ENCODE data around the gene HMGN1.

HMGN1 gene

DNA sequence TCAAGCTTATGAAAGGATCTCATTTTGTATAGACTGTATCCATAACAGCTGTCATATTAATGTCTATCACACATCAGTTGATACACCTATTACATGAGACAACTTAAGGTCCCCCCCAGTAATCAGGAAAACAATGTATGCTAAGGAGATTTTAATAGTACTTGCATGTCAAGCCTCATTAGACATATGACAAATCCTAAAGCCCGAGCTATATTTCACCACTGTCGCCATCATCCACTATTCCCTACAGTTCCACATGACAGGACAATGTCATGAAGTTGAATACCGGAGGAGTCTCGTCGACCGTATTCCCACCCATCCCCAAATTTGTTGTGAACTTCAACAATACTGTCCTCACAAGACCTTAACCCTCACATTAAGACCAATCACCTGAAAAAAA is 3.4 kb downstream of the HMGN1 start:
- H3K4me3 ChIP-seq (ENCODE audit: low read depth, low read length) = peak overlapping the region; percentile 98
- TF ChIP-seq MAX (IDR thresholded peaks at IDR 0.05; ENCODE audit: low read depth, low read length) = no peak
- no peak for TF ChIP-seq MYC (IDR thresholded peaks at IDR 0.05; ENCODE audit: low read depth, low read length)
- no peak for TF ChIP-seq POLR2A (IDR thresholded peaks at IDR 0.05; ENCODE audit: extremely low read depth, insufficient read length)
- no peak for TF ChIP-seq CTCF (IDR thresholded peaks at IDR 0.05; ENCODE audit: low read depth, low read length)
- DNase-seq (ENCODE audit: low read depth) = no peak

DNA sequence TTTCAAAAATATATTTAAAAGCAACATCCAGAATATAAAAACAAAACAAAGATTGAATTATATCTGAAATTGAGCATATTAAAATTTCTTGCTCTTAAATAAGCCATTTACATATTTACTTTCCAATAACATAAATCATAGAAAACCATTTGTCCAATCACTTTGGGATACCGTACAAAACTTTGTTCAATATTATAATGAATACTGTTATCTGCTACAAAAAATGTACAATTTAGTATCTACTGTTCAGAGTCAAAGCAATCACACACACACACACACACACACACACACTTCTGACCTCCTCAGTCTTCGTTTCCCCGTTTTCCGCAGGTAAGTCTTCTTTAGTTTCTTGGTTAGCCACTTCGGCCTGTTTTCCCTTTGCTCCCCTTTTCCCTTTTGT is 4.0 kb downstream of the HMGN1 start:
- H3K4me3 ChIP-seq (ENCODE audit: low read depth, low read length) = peak overlapping the region; percentile 98
- DNase-seq (ENCODE audit: low read depth) = no peak
- TF ChIP-seq MAX (IDR thresholded peaks at IDR 0.05; ENCODE audit: low read depth, low read length) = no peak
- no peak for TF ChIP-seq POLR2A (IDR thresholded peaks at IDR 0.05; ENCODE audit: extremely low read depth, insufficient read length)
- no peak for TF ChIP-seq MYC (IDR thresholded peaks at IDR 0.05; ENCODE audit: low read depth, low read length)
- TF ChIP-seq CTCF (IDR thresholded peaks at IDR 0.05; ENCODE audit: low read depth, low read length) = no peak

- no peak for TF ChIP-seq POLR2A (IDR thresholded peaks at IDR 0.05; ENCODE audit: extremely low read depth, insufficient read length)
- no peak for TF ChIP-seq MYC (IDR thresholded peaks at IDR 0.05; ENCODE audit: low read depth, low read length)
- TF ChIP-seq MAX (IDR thresholded peaks at IDR 0.05; ENCODE audit: low read depth, low read length) = no peak
- no peak for TF ChIP-seq CTCF (IDR thresholded peaks at IDR 0.05; ENCODE audit: low read depth, low read length)
- no peak overlapping the region for H3K4me3 ChIP-seq (ENCODE audit: low read depth, low read length)
- no peak for DNase-seq (ENCODE audit: low read depth)
Observed at GRCh38 chr21:39341249-39341923, 7.5 kb downstream of the HMGN1 start.

- no peak for TF ChIP-seq POLR2A (IDR thresholded peaks at IDR 0.05; ENCODE audit: extremely low read depth, insufficient read length)
- TF ChIP-seq MYC (IDR thresholded peaks at IDR 0.05; ENCODE audit: low read depth, low read length) = no peak
- TF ChIP-seq MAX (IDR thresholded peaks at IDR 0.05; ENCODE audit: low read depth, low read length) = no peak
- TF ChIP-seq CTCF (IDR thresholded peaks at IDR 0.05; ENCODE audit: low read depth, low read length) = no peak
- DNase-seq (ENCODE audit: low read depth) = no peak
- H3K4me3 ChIP-seq (ENCODE audit: low read depth, low read length) = no peak overlapping the region
Observed at GRCh38 chr21:39340687-39341086, 8.2 kb downstream of the HMGN1 start.

GRCh38 chr21:39339231-39339630 is 9.7 kb downstream of the HMGN1 start:
- no peak overlapping the region for H3K4me3 ChIP-seq (ENCODE audit: low read depth, low read length)
- DNase-seq (ENCODE audit: low read depth) = no peak
- TF ChIP-seq POLR2A (IDR thresholded peaks at IDR 0.05; ENCODE audit: extremely low read depth, insufficient read length) = no peak
- no peak for TF ChIP-seq MAX (IDR thresholded peaks at IDR 0.05; ENCODE audit: low read depth, low read length)
- no peak for TF ChIP-seq CTCF (IDR thresholded peaks at IDR 0.05; ENCODE audit: low read depth, low read length)
- TF ChIP-seq MYC (IDR thresholded peaks at IDR 0.05; ENCODE audit: low read depth, low read length) = no peak
